HepG2 (cell line): ENCODE measurements around the gene RPGRIP1. TPM values are rescaled to one million over a fixed set of nuclear protein-coding genes. Genes with fewer than 3 reads are reported as not detected.

Source experiments
- IRX3 ChIP-seq: sonication (generic); formaldehyde crosslinking; IDR thresholded peaks from 2 replicates; pipeline ENCODE4 v1.8.1; 2023; ENCODE audit warnings: mild to moderate bottlenecking, low read depth, missing genetic modification reagents, borderline replicate concordance
- MIER2 ChIP-seq: IDR thresholded peaks from 2 replicates; pipeline ENCODE4 v1.6.1; 2016; ENCODE audit warnings: missing biosample characterization, missing genetic modification reagents
- MZF1 ChIP-seq: sonication (generic); formaldehyde crosslinking; IDR thresholded peaks from 2 replicates; pipeline ENCODE4 v1.8.1; 2023; ENCODE audit warnings: mild to moderate bottlenecking, missing genetic modification reagents, borderline replicate concordance
- ZNF142 ChIP-seq: sonication (generic); formaldehyde crosslinking; IDR thresholded peaks from 2 replicates; pipeline ENCODE4 v1.4.0; 2020; ENCODE audit warnings: missing genetic modification reagents
- ZNF318 ChIP-seq: sonication (generic); formaldehyde crosslinking; IDR thresholded peaks from 2 replicates; pipeline ENCODE4 v1.4.0; 2020; ENCODE audit warnings: mild to moderate bottlenecking, missing genetic modification reagents
- ZNF569 ChIP-seq: sonication (generic); formaldehyde crosslinking; IDR thresholded peaks from 2 replicates; pipeline ENCODE4 v1.5.0; 2020; ENCODE audit warnings: mild to moderate bottlenecking, missing genetic modification reagents, moderate library complexity, borderline replicate concordance
- polyA plus RNA-seq, 8 experiments: library from polyadenylated mRNA; depleted of rRNA in 3 of 8; stranded (reverse) in 7 of 8; unstranded in 1 of 8; fragments of >200 nt; fragmentation: Illumina TruSeq in 4 of 8; extraction: Trizol in 4 of 8; gene quantifications; 2 replicates each; pipeline versions ENCODE4 v1.2.1 to v1.2.3, GENCODE V29; 2011 to 2016; ENCODE audit warnings: low read depth in 4 of 8, missing spikeins in 1 of 8, mixed read lengths in 1 of 8; ENCODE audit not compliant: insufficient read depth in 1 of 8
- total RNA-seq, 5 experiments: library from RNA; depleted of rRNA; stranded (reverse); fragments of >200 nt; fragmentation: Illumina TruSeq; extraction: Trizol; gene quantifications; 2 replicates each; pipeline ENCODE4 v1.2.3, GENCODE V29; 2016; ENCODE audit warnings: low read depth in 1 of 5

Gene RPGRIP1
- total and polyA plus RNA-seq, 2 of the 13 experiments (the other 11 are each of a cell fraction or from before 2014, with no cell fraction given), result 0.13 to 1.1 TPM

DNA sequence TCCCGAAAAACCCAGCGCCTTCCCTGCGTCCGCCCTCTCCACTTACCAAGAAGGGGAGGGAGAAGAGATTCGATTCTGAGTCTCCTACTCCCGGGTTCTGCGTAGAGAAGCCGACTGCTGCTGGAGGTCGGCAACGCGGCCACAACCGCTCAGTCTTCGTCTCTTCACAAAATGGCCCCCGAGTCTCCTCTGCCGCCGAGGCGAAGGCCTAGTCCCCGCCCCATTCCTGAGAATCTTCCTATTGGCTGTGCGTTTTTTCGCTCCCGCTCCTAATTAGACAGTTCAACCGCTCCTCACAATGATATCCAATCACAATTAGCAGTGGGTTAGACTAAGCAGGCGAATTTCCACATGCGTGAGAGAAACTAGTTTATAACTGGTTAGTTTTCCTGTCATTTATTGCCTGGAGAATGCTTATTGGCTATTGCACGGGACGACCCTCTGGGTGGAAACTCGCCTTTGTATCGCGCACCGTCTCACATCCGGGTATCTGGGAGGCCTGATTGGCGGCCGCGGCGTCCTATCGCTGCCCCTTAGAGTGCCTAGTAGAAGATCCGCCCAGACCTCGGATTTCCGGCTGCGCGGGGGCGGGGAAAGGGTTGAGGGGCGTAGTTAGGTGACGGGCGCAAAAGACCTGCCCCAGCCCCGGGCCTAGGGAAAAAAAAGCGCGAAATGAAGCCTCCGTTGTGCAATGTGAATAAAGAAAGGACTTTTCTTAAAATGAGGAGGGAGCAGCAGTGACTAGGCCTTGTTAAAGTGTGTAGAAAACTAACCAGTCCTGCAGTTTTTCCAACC, 10.4 kb upstream of the RPGRIP1 start, which contains the start of gene HNRNPC (continued):
- peak; percentile 92; the same call in 1 of the 2 replicates for TF ChIP-seq ZNF318 (CRISPR knock-in tag)
- peak; percentile 89; the same call in 1 of the 2 replicates for TF ChIP-seq ZNF569 (CRISPR knock-in tag)
- peak; percentile 64; the same call in 1 of the 2 replicates for TF ChIP-seq IRX3 (CRISPR knock-in tag)
- peak; percentile 36; the same call in 1 of the 2 replicates for TF ChIP-seq MIER2 (CRISPR knock-in tag)
- no peak for TF ChIP-seq ZNF142 (CRISPR knock-in tag)
- TF ChIP-seq MZF1 (CRISPR knock-in tag), result peak; percentile 37; the same call in 1 of the 2 replicates
